ENCODE measurements around the gene EFNA5.

EFNA5 gene

DNA sequence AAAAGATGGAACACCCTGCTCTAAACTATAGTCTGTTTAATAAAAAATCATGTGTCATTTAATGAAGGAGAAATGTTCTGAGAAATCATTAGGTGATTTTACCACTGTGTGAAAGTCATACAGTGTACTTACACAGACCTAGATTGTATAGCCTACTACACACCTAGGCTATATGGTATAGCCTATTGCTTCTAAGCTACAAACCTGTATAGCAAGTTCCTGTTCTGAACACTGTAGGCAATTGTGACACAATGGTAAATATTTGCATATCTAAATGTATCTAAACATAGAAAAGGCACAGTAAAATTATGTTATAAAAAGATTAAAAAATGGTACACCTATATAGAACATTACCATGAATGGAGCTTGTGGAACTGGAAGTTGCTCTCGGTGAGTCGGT lies 40.6 kb downstream of the EFNA5 start (continued):
- no peak for TF ChIP-seq ARNTL (CRISPR knock-in tag; IDR thresholded peaks at IDR 0.05; ENCODE audit: borderline replicate concordance, low read depth)

- no peak for ATAC-seq
- TF ChIP-seq RARB (CRISPR knock-in tag; IDR thresholded peaks at IDR 0.05): no peak
- TF ChIP-seq PPARA (CRISPR knock-in tag; IDR thresholded peaks at IDR 0.05; ENCODE audit: borderline replicate concordance): no peak
- no peak for TF ChIP-seq ISL1 (CRISPR knock-in tag; IDR thresholded peaks at IDR 0.05)
- no peak for TF ChIP-seq TSHZ2 (CRISPR knock-in tag; IDR thresholded peaks at IDR 0.05)
- TF ChIP-seq, protein P1, sequence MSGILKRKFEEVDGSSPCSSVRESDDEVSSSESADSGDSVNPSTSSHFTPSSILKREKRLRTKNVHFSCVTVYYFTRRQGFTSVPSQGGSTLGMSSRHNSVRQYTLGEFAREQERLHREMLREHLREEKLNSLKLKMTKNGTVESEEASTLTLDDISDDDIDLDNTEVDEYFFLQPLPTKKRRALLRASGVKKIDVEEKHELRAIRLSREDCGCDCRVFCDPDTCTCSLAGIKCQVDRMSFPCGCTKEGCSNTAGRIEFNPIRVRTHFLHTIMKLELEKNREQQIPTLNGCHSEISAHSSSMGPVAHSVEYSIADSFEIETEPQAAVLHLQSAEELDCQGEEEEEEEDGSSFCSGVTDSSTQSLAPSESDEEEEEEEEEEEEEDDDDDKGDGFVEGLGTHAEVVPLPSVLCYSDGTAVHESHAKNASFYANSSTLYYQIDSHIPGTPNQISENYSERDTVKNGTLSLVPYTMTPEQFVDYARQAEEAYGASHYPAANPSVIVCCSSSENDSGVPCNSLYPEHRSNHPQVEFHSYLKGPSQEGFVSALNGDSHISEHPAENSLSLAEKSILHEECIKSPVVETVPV (CRISPR knock-in tag; IDR thresholded peaks at IDR 0.05): no peak
- no peak for TF ChIP-seq ZNF8 (CRISPR knock-in tag; IDR thresholded peaks at IDR 0.05)
Measured at GRCh38 chr5:107624235-107624634, 46.5 kb downstream of the EFNA5 start.

DNA sequence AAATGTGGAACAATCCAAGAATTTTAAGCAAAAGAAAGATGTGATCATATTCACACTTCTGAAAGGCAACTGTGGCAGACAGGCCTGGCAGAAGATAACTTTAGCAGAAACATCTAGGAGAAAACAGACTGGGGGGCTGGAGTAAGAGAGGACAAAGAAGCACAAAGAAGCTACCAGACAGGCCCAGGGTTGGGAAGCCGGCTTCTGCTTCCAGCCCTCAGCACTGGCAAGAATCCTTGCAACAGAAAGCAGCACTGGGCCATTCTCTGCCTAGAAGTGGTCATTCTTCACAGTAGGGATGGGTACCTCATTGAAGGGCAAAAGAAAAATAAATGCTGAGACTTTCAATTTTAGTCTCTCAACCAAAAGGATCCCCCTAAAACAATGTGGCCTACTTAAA lies 49.6 kb downstream of the EFNA5 start:
- no peak for ATAC-seq
- TF ChIP-seq POU6F1 (CRISPR knock-in tag; IDR thresholded peaks at IDR 0.05; ENCODE audit: borderline replicate concordance, low read depth): no peak
- no peak for TF ChIP-seq ISL1 (CRISPR knock-in tag; IDR thresholded peaks at IDR 0.05)
- no peak for TF ChIP-seq CSDC2 (CRISPR knock-in tag; IDR thresholded peaks at IDR 0.05)
- TF ChIP-seq SNAI2 (CRISPR knock-in tag; IDR thresholded peaks at IDR 0.05): no peak
- no peak for TF ChIP-seq ZFP30 (CRISPR knock-in tag; IDR thresholded peaks at IDR 0.05)
- no peak for TF ChIP-seq TCF4 (CRISPR knock-in tag; IDR thresholded peaks at IDR 0.05; ENCODE audit: borderline replicate concordance)
- no peak for TF ChIP-seq PATZ1 (CRISPR knock-in tag; IDR thresholded peaks at IDR 0.05; ENCODE audit: borderline replicate concordance)
- no peak for TF ChIP-seq GLIS3 (CRISPR knock-in tag; IDR thresholded peaks at IDR 0.05)
- TF ChIP-seq ZFP3 (CRISPR knock-in tag; IDR thresholded peaks at IDR 0.05): no peak
- TF ChIP-seq BACH2 (CRISPR knock-in tag; IDR thresholded peaks at IDR 0.05; ENCODE audit: borderline replicate concordance): no peak
- TF ChIP-seq OSR1 (CRISPR knock-in tag; IDR thresholded peaks at IDR 0.05): no peak
- TF ChIP-seq ZNF8 (CRISPR knock-in tag; IDR thresholded peaks at IDR 0.05): no peak
- TF ChIP-seq ZNF565 (CRISPR knock-in tag; conservative IDR thresholded peaks at IDR 0.05; ENCODE audit: low read depth): no peak
- no peak for TF ChIP-seq ARNTL (CRISPR knock-in tag; IDR thresholded peaks at IDR 0.05; ENCODE audit: borderline replicate concordance, low read depth)
- no peak for TF ChIP-seq PPARA (CRISPR knock-in tag; IDR thresholded peaks at IDR 0.05; ENCODE audit: borderline replicate concordance)
- no peak for TF ChIP-seq ZC3H10 (CRISPR knock-in tag; IDR thresholded peaks at IDR 0.05)
- TF ChIP-seq, protein P1 (CRISPR knock-in tag; IDR thresholded peaks at IDR 0.05): no peak

DNA sequence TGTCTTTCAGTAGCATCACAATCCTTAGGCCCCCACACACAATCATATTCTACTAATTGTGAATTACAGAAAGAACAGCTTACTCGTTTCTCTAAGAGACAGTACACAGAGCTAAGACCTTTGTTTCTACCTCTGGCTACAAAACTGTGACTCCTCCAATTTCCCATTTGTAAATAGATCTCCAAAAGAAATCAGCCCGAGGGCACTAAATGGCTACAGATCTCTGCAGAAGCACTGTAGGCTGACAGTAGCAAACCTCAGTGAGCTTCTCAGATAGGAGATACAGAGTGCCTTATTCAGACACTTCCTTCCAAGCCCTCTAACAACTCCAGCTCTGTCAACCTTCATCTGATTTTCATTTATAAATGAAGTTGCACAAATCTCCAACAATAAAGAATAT lies 51.0 kb downstream of the EFNA5 start:
- ATAC-seq: no peak
- TF ChIP-seq TOX (CRISPR knock-in tag; IDR thresholded peaks at IDR 0.05; ENCODE audit: borderline replicate concordance) (no peak), RARB (CRISPR knock-in tag; IDR thresholded peaks at IDR 0.05) (no peak), OSR1 (CRISPR knock-in tag; IDR thresholded peaks at IDR 0.05) (no peak), ZNF70 (CRISPR knock-in tag; IDR thresholded peaks at IDR 0.05) (no peak), SNAI2 (CRISPR knock-in tag; IDR thresholded peaks at IDR 0.05) (no peak), CSDC2 (CRISPR knock-in tag; IDR thresholded peaks at IDR 0.05) (no peak), ZFP30 (CRISPR knock-in tag; IDR thresholded peaks at IDR 0.05) (no peak), TSHZ2 (CRISPR knock-in tag; IDR thresholded peaks at IDR 0.05) (no peak), BACH2 (CRISPR knock-in tag; IDR thresholded peaks at IDR 0.05; ENCODE audit: borderline replicate concordance) (no peak)
